H1 (cell line): Measurements from ENCODE around the gene TRIM56. TPM values are rescaled to one million over a fixed set of nuclear protein-coding genes. Genes with fewer than 3 reads are reported as not detected.

Source experiments
- CTCF ChIA-PET: fragments of 300-600 bp; sonication (Branson Sonifier 250); formaldehyde crosslinking; loops from one replicate; lab custom pipeline; 2021; ENCODE audit not compliant: partially characterized antibody; lab: Charles Lee
- POLR2A ChIA-PET: fragments of 300-600 bp; sonication (Branson Sonifier 250); formaldehyde crosslinking; loops from one replicate; lab custom pipeline; 2021; ENCODE audit warnings: inconsistent platforms; ENCODE audit not compliant: partially characterized antibody; lab: Charles Lee
- DNase-seq, 2 experiments: peaks; one replicate each; pipeline versions ENCODE4 v3.0.0 to v3.0.0-alpha.2; 2010 to 2022; ENCODE audit warnings: low spot score in 2 of 2, low read depth in 1 of 2, mixed read lengths in 1 of 2
- FAIRE-seq: peaks from 2 replicates; lab custom pipeline; 2011; peaks lifted over from hg19 to GRCh38; lab: Jason Lieb, UNC
- H2AFZ ChIP-seq: 2 replicates; pipeline ENCODE4 v1.8.1; 2012; ENCODE audit warnings: low read length, inconsistent platforms
- H2AK5ac ChIP-seq: 2 replicates; pipeline ENCODE4 v1.6.1; 2013; ENCODE audit warnings: low read depth, low read length
- H2BK120ac ChIP-seq: replicated peaks from 2 replicates; pipeline ENCODE3; 2013; ENCODE audit warnings: low read depth, low read length, inconsistent platforms
- H2BK12ac ChIP-seq: 2 replicates; pipeline ENCODE4 v1.6.1; 2013; ENCODE audit warnings: low read depth, low read length
- H2BK15ac ChIP-seq: 2 replicates; pipeline ENCODE4 v1.6.1; 2013; ENCODE audit warnings: low read length
- H2BK20ac ChIP-seq: 2 replicates; pipeline ENCODE4 v1.6.1; 2013; ENCODE audit warnings: low read length
- H2BK5ac ChIP-seq: 2 replicates; pipeline ENCODE4 v1.6.1; 2013; ENCODE audit warnings: low read depth, low read length
- H3K14ac ChIP-seq: 2 replicates; pipeline ENCODE4 v1.6.1; 2013; ENCODE audit warnings: inconsistent platforms; ENCODE audit not compliant: insufficient read length
- H3K18ac ChIP-seq: 2 replicates; pipeline ENCODE4 v1.6.1; 2013; ENCODE audit warnings: low read length; ENCODE audit errors: extremely low read depth
- H3K23ac ChIP-seq: 2 replicates; pipeline ENCODE4 v1.6.1; 2013; ENCODE audit warnings: inconsistent platforms; ENCODE audit not compliant: insufficient read length
- H3K23me2 ChIP-seq: 2 replicates; pipeline ENCODE4 v1.6.1; 2013; ENCODE audit warnings: low read depth, low read length
- H3K27ac ChIP-seq: 2 replicates; pipeline ENCODE4 v1.6.1; 2011; ENCODE audit warnings: low read depth, low read length, inconsistent platforms
- H3K27me3 ChIP-seq, 4 experiments: replicated peaks in 1 of 4; 1 replicate in 1 of 4; 2 replicates in 3 of 4; pipeline versions ENCODE4 v1.6.1 to v1.8.1; 2011 to 2013; ENCODE audit warnings: low read length in 3 of 4, mild to moderate bottlenecking in 3 of 4, inconsistent platforms in 2 of 4, mixed read lengths in 2 of 4, moderate library complexity in 1 of 4; ENCODE audit not compliant: control insufficient read depth in 3 of 4, insufficient read depth in 3 of 4; ENCODE audit errors: extremely low read depth in 1 of 4
- H3K36me3 ChIP-seq, 4 experiments: 2 replicates each; pipeline versions ENCODE4 v1.6.1 to v1.8.1; 2011 to 2013; ENCODE audit warnings: mild to moderate bottlenecking in 4 of 4, low read length in 3 of 4, moderate library complexity in 2 of 4, control low read depth in 1 of 4, inconsistent platforms in 1 of 4; ENCODE audit not compliant: insufficient read depth in 4 of 4, control insufficient read depth in 2 of 4
- H3K4ac ChIP-seq: replicated peaks from 2 replicates; pipeline ENCODE3; 2013; ENCODE audit warnings: low read length, low read depth, mixed read lengths, inconsistent platforms; ENCODE audit not compliant: insufficient read length
- H3K4me1 ChIP-seq, 4 experiments: replicated peaks in 1 of 4; 1 replicate in 1 of 4; 2 replicates in 3 of 4; pipeline versions ENCODE4 v1.6.1 to v1.8.1; 2011 to 2013; ENCODE audit warnings: low read length in 3 of 4, inconsistent platforms in 2 of 4, mixed read lengths in 1 of 4; ENCODE audit not compliant: insufficient read depth in 4 of 4, control insufficient read depth in 3 of 4
- H3K4me2 ChIP-seq, 2 experiments: 2 replicates each; pipeline versions ENCODE4 v1.6.1 to v1.8.1; 2011 to 2013; ENCODE audit warnings: low read depth in 2 of 2, low read length in 2 of 2, control low read depth in 1 of 2, inconsistent platforms in 1 of 2, mild to moderate bottlenecking in 1 of 2; ENCODE audit not compliant: insufficient read depth in 1 of 2
- H3K4me3 ChIP-seq, 4 experiments: fragments of 200-600, 300-600 bp in 1 of 4; sonication (generic), shearing (Covaris generic), sonication (Bioruptor Twin) in 1 of 4; 2 replicates each; pipeline versions ENCODE4 v1.5.1 to v1.8.1; 2011 to 2016; ENCODE audit warnings: low read length in 4 of 4, low read depth in 3 of 4, control low read depth in 2 of 4, inconsistent platforms in 2 of 4, mild to moderate bottlenecking in 2 of 4, mixed read lengths in 1 of 4, moderate library complexity in 1 of 4; ENCODE audit not compliant: insufficient read depth in 2 of 4; ENCODE audit errors: extremely low read depth in 1 of 4
- H3K56ac ChIP-seq: replicated peaks from 2 replicates; pipeline ENCODE3; 2013; ENCODE audit warnings: low read depth, mild to moderate bottlenecking, mixed read lengths, low read length, inconsistent platforms; ENCODE audit not compliant: insufficient read length
- H3K79me1 ChIP-seq: 2 replicates; pipeline ENCODE4 v1.6.1; 2013; ENCODE audit warnings: low read depth, low read length, control low read depth
- H3K79me2 ChIP-seq, 2 experiments: 2 replicates each; pipeline versions ENCODE4 v1.6.1 to v1.8.1; 2012 to 2013; ENCODE audit warnings: low read length in 2 of 2, mild to moderate bottlenecking in 2 of 2, inconsistent platforms in 1 of 2; ENCODE audit not compliant: insufficient read depth in 2 of 2, control insufficient read depth in 1 of 2
- H3K9ac ChIP-seq, 4 experiments: replicated peaks in 1 of 4; 1 replicate in 1 of 4; 2 replicates in 3 of 4; pipeline versions ENCODE4 v1.6.1 to v1.8.1; 2011 to 2013; ENCODE audit warnings: low read depth in 3 of 4, low read length in 3 of 4, control low read depth in 2 of 4, mild to moderate bottlenecking in 2 of 4, moderate library complexity in 2 of 4, inconsistent platforms in 1 of 4; ENCODE audit errors: extremely low read depth in 1 of 4
- H3K9me3 ChIP-seq, 2 experiments: 2 replicates each; pipeline versions ENCODE4 v1.6.1 to v1.8.1; 2012 to 2013; ENCODE audit warnings: mild to moderate bottlenecking in 2 of 2, moderate library complexity in 2 of 2, control low read depth in 1 of 2, inconsistent platforms in 1 of 2, low read depth in 1 of 2, low read length in 1 of 2, mixed read lengths in 1 of 2; ENCODE audit not compliant: insufficient read depth in 2 of 2
- H4K20me1 ChIP-seq, 2 experiments: replicated peaks in 1 of 2; 2 replicates each; pipeline versions ENCODE3 to v1.8.1; 2011 to 2013; ENCODE audit warnings: inconsistent platforms in 2 of 2, low read length in 2 of 2, mild to moderate bottlenecking in 1 of 2; ENCODE audit not compliant: insufficient read depth in 2 of 2, control insufficient read depth in 1 of 2
- H4K5ac ChIP-seq: 2 replicates; pipeline ENCODE4 v1.6.1; 2013; ENCODE audit warnings: low read length, low read depth, mixed read lengths, inconsistent platforms; ENCODE audit not compliant: insufficient read length
- H4K8ac ChIP-seq: 2 replicates; pipeline ENCODE4 v1.8.0; 2013; ENCODE audit warnings: mild to moderate bottlenecking, moderate library complexity, low read length, inconsistent platforms; ENCODE audit not compliant: insufficient read depth; ENCODE audit errors: extremely low read depth
- H4K91ac ChIP-seq: replicated peaks from 2 replicates; pipeline ENCODE3; 2013; ENCODE audit warnings: low read length, mixed read lengths, inconsistent platforms; ENCODE audit not compliant: insufficient read length
- ATF2 ChIP-seq: IDR thresholded peaks from 2 replicates; pipeline ENCODE4 v1.6.1; 2012; ENCODE audit warnings: low read length, inconsistent platforms
- BCL11A ChIP-seq, 2 experiments: IDR thresholded peaks; one replicate each; pipeline ENCODE4 v1.6.1; 2011; ENCODE audit warnings: low read depth in 2 of 2, low read length in 2 of 2, mild to moderate bottlenecking in 2 of 2
- CTBP2 ChIP-seq: IDR thresholded peaks from 2 replicates; pipeline ENCODE4 v1.7.0; 2011; ENCODE audit warnings: borderline replicate concordance, mild to moderate bottlenecking, moderate library complexity, mixed read lengths, low read length; ENCODE audit not compliant: insufficient read depth, insufficient read length
- EGR1 ChIP-seq: IDR thresholded peaks from 2 replicates; pipeline ENCODE4 v1.6.1; 2011; ENCODE audit warnings: low read depth, low read length, borderline replicate concordance
- EP300 ChIP-seq, 2 experiments: IDR thresholded peaks; 1 replicate in 1 of 2; 2 replicates in 1 of 2; pipeline ENCODE4 v1.6.1; 2011 to 2012; ENCODE audit warnings: low read depth in 2 of 2, low read length in 2 of 2, mild to moderate bottlenecking in 2 of 2, borderline replicate concordance in 1 of 2, inconsistent platforms in 1 of 2, moderate library complexity in 1 of 2
- FOSL1 ChIP-seq: IDR thresholded peaks from 2 replicates; pipeline ENCODE4 v1.6.1; 2011; ENCODE audit warnings: mild to moderate bottlenecking, low read depth, low read length, moderate library complexity; ENCODE audit not compliant: insufficient read depth
- HDAC6 ChIP-seq: IDR thresholded peaks from one replicate; pipeline ENCODE4 v1.7.1; 2012; ENCODE audit warnings: low read depth, mild to moderate bottlenecking, inconsistent platforms, low read length, moderate library complexity
- JUND ChIP-seq: IDR thresholded peaks from 2 replicates; pipeline ENCODE4 v1.6.1; 2011; ENCODE audit warnings: mild to moderate bottlenecking, improper control_type of control experiment, low read length
- POLR2AphosphoS5 ChIP-seq: IDR thresholded peaks from 2 replicates; pipeline ENCODE4 v1.6.1; 2011; ENCODE audit warnings: low read depth, low read length
- RFX5 ChIP-seq: IDR thresholded peaks from 2 replicates; pipeline ENCODE4 v1.6.1; 2011; ENCODE audit warnings: low read depth, low read length, improper control_type of control experiment, borderline replicate concordance
- SRF ChIP-seq: IDR thresholded peaks from 2 replicates; pipeline ENCODE4 v1.6.1; 2011; ENCODE audit warnings: mild to moderate bottlenecking, low read depth, low read length, moderate library complexity
- TAF7 ChIP-seq: optimal IDR thresholded peaks from 2 replicates; pipeline ENCODE3; 2011; ENCODE audit warnings: low read depth, mild to moderate bottlenecking, inconsistent platforms, low read length, moderate library complexity, borderline replicate concordance
- WGBS, 2 experiments: shearing (Covaris generic) in 1 of 2; methylation state at CpG; one replicate each; pipeline versions ENCODE4 v1.1.6 to v1.1.7; 2013 to 2015; ENCODE audit warnings: low lambda C conversion rate in 2 of 2, mixed read lengths in 2 of 2, inconsistent platforms in 1 of 2, low coverage in 1 of 2, missing lambda C conversion rate in 1 of 2; ENCODE audit not compliant: insufficient replicate concordance in 2 of 2, insufficient coverage in 1 of 2, insufficient read length in 1 of 2; ENCODE audit errors: extremely low coverage in 1 of 2, missing lambda C conversion rate in 1 of 2; 5-methylcytosine and 5-hydroxymethylcytosine counted together
- polyA plus RNA-seq, 7 experiments: library from polyadenylated mRNA; depleted of rRNA in 3 of 7; stranded (reverse) in 5 of 7; unstranded in 2 of 7; fragments of >200 nt in 5 of 7; fragments of 200-250 nt in 2 of 7; gene quantifications; 1 replicate in 5 of 7; 2 replicates in 1 of 7; 4 replicates in 1 of 7; pipeline versions ENCODE4 v1.2.1 to v1.2.3, GENCODE V29; 2011 to 2013; ENCODE audit warnings: missing spikeins in 2 of 7, mixed read lengths in 2 of 7
- total RNA-seq: library from RNA; stranded (reverse); fragmentation: NEBNext Ultra II Directional; extraction: Animal tissue kit (Norgen Biotek cat#: 25700); gene quantifications from 2 replicates; pipeline ENCODE4 v1.2.1, GENCODE V29; 2021

TRIM56 gene
- total and polyA plus RNA-seq, 2 of the 8 experiments (the other 6 are each of a cell fraction or from before 2014, with no cell fraction given), result 2.0 to 17.5 TPM

- H2BK15ac ChIP-seq, result no peak overlapping the region
- H3K14ac ChIP-seq, result no peak overlapping the region
- H2BK5ac ChIP-seq, result no peak overlapping the region
- no peak overlapping the region for H3K18ac ChIP-seq
- no peak for FAIRE-seq
- H3K4me2 ChIP-seq, result no peak overlapping the region
- H2BK120ac ChIP-seq, result no peak overlapping the region
- TF ChIP-seq POLR2AphosphoS5 (no peak), TAF7 (no peak), FOSL1 (no peak), ATF2 (no peak), CTBP2 (no peak), BCL11A (IDR thresholded peaks at IDR 0.05; ENCODE audit: low read depth in 2 of 2, low read length in 2 of 2) (no peak), RFX5 (no peak), EGR1 (no peak), JUND (no peak), SRF (no peak), EP300 (IDR thresholded peaks at IDR 0.05; ENCODE audit: borderline replicate concordance in 1 of 2, low read depth in 2 of 2, low read length in 2 of 2) (no peak), HDAC6 (no peak)
- TF ChIP-seq, all 59 proteins: peak for 0
- Histone ChIP-seq H3K27me3 (no peaks in the 10 kb centered on the region), H2AFZ (no peak overlapping the region), H3K56ac (no peak overlapping the region), H3K79me2 (no peaks in the 10 kb centered on the region), H3K4me3 (no peak overlapping the region), H3K79me1 (no peaks in the 10 kb centered on the region), H2BK20ac (no peak overlapping the region), H4K8ac (no peak overlapping the region), H4K5ac (no peak overlapping the region), H2AK5ac (no peak overlapping the region; the same call in 1 of the 2 replicates), H3K36me3 (no peaks in the 10 kb centered on the region), H3K23ac (no peak overlapping the region), H3K27ac (no peak overlapping the region), H3K9ac (no peak overlapping the region), H2BK12ac (no peak overlapping the region), H3K4me1 (peaks cover 0 to 10% (median 0%) of the 10 kb centered on the region in 4 experiments; a peak in 2 of 7 replicates), H3K9me3 (no peaks in the 10 kb centered on the region), H4K20me1 (no peaks in the 10 kb centered on the region), H4K91ac (no peak overlapping the region), H3K23me2 (no peaks in the 10 kb centered on the region), H3K4ac (no peak overlapping the region)
- DNase-seq, result no peak
- ChIA-PET POLR2A (interaction anchor here (0.6 to 2.0 kb wide), 2 partner anchors 13 to 15 kb away, joined by 4 to 6 read pairs; partner anchors contain the start of gene SERPINE1), CTCF (interaction anchor here (0.7 to 1.9 kb wide), 7 partner anchors 15 to 80 kb away, joined by 3 to 5 read pairs (median 3); partner anchors contain the start of gene SERPINE1)
- 91% methylated on average over 10 of the region's 11 CpGs; no CpG with 5 or more reads in 1 of the 2 experiments for WGBS, 2 experiments
Measured at GRCh38 chr7:101112233-101112632, 27.0 kb downstream of the TRIM56 start.
